GM19035 (cell line): ENCODE data around the gene PRM3.

ENCODE experiments used
- ATAC-seq: cut with Tn5 transposase; IDR thresholded peaks from one replicate; pipeline ENCODE4 v1.9.1; 2021; ENCODE audit not compliant: unreplicated experiment

Gene PRM3

DNA sequence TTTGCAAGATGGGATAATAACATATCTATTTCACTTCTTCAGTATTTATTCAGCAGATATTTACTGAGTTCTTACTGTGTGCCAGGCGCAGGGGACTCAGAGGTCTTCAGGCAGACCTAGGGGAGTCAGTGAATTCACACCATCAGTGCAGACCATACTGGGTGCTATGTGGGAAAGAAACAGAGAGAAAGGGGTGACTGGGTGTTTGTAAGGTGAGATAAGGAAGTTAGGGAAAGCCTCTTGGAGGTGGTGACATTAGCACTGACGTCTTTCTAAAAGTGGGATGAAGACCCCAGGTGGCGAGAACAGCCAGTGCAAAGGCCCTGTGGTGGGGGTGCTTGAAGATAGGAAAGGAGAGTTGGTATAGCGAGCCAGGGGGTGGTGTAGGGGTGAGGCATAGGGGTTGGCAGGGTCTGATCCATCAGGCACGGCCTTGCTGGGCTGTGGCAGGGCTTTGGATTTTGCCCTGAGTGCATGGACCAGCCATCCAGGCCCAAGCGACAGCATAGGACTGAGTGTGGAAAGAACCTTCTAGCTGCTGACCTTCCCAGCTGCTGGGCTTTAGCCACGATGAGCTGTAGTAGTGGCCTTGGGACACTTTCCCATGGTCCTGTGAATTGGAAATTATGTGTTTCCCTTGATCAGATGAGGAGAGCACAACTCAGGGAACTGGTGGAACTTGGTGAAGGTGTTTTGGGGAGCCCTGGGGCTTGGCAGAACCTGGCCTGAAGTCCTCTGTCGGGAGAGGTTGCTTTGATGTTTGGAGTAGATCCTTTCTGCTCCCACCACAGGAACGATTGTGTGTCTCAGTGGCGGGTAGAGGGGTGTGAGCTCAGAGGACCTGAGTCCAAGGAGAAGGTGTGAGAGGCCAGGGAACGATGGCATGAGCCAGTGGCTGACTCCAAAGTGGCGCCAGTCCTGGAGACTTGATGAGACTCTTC is 13.5 kb downstream of the PRM3 start:
- no peak for ATAC-seq

DNA sequence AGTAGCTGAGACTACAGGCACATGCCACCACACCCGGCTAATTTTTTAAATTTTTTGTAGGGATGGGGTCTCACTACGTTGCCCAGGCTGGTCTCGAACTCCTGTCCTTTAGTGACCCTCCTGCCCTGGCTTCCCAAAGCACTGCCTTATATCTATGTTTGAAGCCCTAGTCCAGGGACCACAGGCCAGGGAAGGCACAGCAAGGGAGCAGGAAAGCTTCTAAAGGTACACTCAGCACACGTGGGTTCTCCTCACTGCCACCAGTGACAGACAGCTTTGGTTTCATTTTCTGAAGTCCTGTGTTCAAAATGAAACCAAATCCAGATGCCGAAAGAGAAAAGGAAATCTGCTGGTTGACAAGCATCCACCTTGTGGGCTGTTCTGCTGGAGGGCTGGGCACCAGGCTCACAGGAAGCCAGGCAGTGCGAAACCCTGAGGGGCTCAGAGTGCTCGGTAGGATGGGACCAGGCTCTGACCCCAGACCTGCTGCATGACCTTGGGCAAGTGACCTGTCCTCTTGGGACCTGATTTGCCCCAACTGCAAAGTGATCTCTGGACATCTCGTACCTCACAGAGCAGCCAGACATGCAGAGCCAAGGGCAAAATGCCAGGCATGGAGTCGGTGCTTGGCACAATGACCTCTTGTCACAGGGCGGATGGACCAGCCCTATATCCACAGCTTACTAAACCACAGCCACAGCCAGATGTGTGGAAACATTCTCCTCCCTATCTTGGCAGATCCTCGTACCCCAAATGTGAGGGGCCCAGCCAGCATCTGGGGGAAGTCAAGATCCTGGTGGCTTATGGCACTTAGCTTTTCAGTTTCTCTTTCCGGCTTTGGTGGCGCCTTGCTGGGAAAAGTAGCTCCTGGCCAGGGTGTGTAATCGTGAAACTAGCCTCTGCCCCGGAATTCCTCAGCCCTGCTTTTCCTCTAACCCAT is 14.6 kb downstream of the PRM3 start:
- no peak for ATAC-seq

DNA sequence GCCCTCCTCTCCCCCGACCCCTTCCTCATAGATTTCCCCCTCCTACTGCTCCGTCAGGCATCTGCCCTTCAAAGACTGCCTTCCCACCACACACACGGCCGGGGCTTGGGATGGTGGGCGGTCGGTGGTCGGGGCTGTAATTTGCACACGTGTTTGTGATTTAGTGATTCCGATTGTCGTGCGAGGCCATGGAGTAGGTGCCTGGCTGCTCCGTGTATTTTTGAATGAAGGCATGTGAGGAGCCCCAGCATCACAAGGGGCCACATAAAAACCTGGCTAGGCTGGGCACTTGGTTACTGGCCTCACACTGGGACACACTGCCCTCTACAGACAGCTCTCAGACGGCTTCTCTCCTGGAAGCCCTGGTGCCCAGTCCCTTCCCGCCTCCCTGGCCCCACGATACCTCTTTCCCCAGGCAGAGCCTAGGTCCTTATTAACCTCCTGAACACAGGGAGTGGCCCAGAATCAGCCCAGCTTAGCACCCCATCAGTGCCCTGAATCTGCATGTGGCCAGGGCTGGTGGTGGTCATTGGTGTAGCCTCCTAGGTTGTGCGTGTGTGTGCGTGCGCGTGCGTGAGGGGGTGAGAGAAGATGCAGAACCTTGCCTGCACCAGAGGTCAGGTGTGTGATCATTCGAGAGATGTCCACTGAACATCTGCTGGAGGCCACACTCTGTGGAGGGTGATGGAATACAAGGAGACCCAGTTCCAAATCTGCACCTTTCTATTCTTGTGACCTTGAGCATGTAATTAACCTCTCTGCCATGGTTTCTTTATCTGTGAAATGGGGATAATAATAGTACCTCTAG is 16.1 kb downstream of the PRM3 start:
- ATAC-seq = no peak

DNA sequence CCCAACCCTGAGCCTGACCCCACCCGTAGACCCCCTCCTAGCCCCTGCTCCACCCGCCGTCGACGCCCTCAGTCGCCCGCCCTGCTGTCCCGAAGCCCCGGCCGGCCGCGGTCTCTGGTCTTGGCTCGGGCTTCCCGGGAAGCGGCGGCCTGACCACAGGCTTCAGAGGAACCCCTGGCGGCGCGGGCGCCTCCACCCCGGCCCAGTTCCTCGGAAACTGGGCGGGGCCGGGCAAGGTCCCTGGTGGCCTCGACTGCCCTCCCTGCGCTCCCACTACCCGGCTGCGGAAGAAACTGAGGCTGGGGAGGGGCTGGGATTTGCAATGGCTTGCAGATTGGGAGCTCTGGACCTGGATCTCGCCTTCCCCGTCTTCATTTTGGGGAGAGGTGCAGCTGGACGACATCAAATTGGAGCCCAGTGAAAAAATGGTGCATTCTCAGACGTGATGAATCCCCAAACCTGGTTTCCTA is 16.7 kb downstream of the PRM3 start:
- no peak for ATAC-seq

DNA sequence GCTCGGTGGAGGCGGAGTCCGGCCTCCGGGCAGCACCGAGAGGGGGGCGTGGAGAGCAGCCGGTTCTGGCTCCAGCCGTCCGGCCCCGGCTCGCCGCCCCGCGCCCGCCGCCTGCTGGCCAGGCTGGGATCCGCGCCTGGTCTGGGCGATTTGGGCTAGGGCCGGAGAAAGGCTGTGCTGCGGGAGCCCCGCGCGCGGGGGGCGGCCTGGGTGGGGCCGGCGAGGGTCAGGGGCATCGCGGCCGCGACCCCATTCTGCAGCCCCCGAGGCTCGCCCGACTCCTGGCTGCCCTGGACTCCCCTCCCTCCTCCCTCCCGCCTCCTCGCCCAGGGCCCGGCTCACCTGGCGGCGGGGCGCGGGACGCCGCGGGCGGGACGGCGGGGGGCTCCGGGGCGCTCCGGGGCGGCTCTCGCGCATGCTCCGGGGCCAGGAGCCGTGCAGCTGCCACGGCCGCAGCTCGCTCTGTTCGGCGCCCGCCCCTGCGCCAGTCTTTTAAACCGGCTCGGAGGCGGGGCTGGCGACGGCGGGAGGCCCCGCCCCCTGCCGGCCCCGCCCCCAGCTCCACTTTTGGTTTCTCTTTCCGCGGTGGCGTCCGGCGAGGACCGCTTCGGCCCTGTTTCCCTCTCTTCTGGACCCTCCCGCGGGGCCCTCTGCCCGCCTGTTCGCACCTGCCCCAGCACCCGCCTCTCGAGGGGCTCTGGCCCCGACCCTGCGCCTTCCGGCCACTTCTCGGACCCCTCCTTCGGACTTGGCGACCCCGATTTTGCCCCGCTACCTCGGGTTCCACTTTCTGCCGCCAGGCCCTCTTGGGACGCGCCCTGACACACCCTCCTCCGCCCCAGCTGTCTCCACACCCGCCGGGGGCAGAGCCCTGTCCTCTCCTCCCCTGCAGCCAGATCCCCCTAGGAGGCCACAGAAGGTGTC is 17.4 kb downstream of the PRM3 start, which contains the start of gene SOCS1:
Gene SOCS1 (minus strand): TSS at position 468 of the 924 bp plus-strand sequence. CDS start 726 bp downstream, outside the sequence.
- ATAC-seq = peak; percentile 63

DNA sequence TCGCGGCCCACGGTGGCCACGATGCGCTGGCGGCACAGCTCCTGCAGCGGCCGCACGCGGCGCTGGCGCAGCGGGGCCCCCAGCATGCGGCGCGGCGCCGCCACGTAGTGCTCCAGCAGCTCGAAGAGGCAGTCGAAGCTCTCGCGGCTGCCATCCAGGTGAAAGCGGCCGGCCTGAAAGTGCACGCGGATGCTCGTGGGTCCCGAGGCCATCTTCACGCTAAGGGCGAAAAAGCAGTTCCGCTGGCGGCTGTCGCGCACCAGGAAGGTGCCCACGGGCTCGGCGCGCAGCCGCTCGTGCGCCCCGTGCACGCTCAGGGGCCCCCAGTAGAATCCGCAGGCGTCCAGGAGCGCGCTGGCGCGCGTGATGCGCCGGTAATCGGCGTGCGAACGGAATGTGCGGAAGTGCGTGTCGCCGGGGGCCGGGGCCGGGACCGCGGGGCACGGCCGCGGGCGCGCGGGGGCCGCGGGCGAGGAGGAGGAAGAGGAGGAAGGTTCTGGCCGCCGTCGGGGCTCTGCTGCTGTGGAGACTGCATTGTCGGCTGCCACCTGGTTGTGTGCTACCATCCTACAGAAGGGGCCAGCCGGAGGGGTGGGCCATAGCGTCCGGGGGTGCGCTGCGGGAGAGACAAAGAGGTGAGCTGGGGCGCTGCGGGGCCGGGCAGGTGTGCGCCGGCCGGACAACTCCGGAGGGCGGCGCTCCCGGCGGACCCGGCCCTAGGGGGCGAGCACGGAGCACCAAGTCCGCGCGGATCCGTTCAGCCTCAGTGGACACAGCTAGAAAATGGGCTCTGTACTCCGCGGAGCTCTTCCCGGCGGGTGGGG is 18.3 kb downstream of the PRM3 start:
- peak; percentile 3 for ATAC-seq

DNA sequence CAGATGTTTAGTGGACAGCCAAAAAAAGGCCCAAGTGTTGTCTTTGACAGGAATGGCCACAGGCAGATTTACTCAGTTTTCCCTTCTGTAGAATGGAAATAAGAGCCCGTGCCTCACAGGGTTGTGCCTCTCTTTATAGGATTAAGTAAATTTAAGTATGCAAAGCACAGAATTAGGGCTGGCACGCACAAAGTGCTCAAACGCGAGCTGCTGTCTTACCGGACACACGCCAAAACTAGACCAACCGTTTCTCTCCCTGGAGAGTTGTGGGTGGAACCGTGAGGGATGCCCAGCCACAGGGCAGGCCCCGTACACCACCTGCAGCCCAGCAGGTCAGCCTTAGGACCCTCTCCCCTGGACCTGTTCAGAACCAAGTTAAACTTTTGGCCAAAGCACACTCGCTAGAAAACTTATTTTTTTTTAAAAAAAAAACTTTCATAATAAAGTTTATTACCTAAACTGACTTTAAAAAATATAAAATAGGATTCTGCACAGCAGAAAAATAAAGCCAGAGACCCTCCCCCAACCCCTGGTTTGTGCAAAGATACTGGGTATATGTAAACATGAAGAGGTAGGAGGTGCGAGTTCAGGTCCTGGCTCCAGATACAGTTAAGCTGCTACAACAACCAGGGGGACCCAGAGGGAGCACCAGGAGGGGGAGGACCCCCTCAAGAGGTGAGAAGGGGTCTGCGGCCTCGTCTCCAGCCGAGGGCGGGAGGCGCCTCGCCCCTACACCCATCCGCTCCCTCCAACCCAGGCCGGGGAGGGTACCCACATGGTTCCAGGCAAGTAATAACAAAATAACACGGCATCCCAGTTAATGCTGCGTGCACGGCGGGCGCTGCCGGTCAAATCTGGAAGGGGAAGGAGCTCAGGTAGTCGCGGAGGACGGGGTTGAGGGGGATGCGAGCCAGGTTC is 19.2 kb downstream of the PRM3 start:
- ATAC-seq = no peak

DNA sequence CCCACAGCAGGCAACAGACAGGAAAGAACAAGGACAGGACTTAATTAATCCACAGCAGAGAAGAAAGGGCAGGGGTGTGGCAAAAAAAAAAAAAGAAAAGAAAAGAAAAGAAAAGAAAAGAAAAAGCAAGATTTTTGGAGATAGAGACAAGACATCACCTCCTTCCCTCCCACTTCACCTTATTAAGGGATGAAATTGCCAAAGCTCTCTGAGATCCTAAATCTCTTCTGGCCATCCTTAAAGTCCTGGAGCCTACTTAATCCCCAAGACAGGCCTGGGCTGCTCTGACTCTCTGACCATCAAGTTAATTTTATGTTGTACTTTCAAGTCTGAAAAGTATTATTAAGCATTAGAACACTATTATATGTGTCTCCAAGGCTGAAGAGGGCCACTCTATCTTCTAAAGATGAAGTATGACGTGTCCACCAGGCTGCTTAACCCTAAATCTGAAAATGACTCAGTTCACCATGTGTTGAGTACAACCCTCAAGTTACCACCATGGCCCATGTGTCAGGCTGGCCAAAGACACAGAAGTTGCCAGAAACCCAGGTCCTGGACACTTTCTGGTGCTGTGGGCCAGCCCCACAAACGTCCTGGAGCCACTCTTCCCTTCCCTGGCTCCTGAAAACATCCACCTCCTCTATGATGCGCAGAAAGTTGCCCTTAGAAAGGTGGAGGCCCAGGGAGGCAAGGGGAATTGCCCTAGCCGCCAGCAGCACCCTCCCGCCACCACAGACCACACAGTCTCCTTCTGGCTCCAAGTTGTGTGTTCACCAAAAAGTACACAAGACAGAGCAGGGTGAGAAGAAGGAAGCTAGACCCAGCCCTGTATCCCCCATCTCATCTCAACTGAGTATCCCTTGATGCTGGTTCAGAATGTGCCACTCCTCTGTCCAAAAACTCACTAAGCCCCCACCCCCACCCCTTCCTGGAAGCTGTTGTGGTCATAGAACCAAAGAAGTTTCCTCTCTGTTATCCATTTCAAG is 20.1 kb downstream of the PRM3 start:
- no peak for ATAC-seq

DNA sequence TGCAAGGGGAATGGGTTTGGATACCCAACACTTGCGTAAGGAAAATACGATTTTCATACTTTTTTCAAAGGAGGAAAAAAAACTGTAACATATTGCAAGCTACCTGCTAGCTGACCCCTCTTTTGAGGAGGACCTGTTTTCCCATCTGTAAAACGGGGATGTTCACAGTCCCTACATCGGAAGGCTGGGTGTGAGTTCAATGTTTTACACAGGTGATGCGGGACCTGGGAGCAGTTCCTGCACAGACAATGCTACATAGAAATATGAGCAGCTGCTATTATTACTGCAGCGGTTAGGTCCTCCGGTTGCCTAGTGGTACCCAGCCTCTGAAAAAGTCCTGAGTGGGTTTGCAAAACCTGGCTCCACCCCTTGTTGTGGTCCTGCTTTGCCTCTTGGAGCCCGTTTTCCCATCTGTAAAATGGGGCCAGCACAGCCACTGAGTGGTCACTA is 20.9 kb downstream of the PRM3 start:
- ATAC-seq = no peak

DNA sequence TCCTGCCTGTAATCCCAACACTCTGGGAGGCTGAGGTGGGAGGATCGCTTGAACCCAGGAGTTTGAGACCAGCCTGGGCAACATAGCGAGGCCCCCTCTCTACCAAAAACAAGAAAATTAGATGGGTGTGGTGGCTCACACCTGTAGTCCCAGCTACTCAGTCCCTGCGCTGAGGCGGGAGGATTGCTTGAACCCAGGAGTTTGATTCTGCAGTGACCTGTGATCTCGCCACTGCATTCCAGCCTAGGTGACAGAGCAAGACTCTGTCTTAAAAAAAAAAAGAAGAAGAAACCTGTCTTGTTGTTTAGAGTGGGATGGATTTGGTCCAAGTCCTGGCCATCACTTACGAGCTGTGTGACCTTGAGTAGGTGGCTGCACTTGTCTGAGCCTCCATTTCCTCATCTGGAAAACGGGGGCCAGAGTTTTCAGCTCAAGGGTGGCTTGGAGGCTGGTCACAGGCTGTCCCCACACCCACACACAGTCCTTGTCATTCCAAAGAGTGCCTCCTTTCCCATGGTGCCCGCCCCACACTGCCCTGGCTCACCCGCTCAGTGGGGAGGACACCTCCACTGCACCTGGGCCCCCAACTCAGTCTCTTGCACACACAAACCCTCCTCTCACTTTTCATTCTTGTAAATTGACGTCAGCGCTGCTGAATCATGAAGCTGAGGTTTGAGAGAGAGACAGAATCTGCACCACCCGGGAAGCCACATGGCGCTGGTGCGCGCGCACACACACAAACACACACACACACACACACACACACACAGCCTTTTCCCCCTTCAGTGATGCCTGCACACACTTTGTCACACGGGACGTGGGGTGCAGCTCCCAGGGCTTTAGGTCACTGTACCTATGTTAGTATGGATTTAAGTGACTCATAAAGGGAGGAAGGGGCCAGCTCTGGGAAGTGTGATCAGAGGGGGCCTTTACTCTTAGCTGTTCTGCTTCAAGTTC is 21.6 kb downstream of the PRM3 start:
- ATAC-seq = no peak

DNA sequence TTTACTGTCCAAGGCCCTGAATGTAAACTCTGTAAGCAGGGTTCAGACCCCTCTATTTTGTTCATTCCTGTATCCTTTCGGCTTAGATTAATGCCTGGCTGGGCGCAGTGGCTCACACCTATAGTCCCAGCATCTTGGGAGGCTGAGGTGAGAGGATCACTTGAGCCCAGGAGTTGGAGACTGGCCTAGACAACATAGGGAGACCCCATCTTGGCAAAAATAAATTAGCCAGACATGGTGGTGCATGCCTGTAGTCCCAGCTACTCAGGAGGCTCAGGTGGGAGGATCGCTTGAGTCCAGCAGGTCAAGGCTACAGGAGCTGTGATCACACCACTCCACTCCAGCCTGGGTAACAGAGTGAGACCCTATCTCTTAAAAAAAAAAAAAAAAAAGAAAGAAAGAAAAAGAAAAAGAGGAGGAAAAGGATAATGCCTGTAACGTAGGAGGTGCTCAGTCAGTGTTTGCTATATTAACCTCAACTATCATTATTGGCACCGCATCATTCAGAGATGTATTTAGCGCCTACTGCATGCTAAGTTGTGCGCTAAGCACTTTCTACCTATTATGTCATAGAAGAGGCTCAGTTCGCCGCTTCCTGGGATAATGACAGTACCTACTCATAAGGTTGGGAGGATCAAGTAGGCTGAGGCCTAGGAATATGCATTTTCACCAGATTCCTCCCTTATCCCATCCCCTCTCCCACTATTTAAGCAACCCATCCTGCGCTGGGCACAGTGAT is 22.5 kb downstream of the PRM3 start:
- no peak for ATAC-seq

DNA sequence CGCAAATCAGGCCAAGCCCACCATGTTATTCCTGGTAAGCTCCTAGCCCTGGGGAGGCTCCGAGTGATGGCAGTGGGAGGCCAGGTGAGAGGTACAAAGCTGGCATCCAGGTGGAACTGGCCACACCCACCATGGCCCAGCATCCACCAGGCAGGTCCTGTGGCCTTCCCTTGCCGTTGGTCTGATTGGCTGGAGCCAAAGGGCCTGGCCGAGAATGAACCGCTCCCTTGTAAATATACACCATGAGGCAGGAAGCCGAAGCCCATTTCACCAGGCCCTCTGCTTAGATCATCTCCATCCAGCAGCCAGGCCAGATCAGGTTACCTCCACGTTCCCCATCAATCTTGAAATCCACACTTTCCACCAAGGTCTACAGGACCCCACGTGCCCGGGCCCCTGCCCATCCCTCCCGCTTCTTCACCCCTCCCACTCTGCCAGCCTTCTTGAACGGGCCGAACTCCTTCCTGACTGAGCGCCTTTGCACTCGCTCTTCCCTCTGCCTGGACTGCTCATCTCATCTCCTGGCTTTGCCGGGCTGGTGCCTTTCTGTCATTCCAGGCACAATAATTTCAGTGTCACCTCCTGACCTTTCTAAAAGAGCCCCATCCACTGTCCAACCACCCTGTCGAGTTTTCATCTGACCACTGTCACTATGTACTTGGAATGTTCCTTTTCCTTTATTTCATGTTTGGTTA is 23.2 kb downstream of the PRM3 start:
- no peak for ATAC-seq

DNA sequence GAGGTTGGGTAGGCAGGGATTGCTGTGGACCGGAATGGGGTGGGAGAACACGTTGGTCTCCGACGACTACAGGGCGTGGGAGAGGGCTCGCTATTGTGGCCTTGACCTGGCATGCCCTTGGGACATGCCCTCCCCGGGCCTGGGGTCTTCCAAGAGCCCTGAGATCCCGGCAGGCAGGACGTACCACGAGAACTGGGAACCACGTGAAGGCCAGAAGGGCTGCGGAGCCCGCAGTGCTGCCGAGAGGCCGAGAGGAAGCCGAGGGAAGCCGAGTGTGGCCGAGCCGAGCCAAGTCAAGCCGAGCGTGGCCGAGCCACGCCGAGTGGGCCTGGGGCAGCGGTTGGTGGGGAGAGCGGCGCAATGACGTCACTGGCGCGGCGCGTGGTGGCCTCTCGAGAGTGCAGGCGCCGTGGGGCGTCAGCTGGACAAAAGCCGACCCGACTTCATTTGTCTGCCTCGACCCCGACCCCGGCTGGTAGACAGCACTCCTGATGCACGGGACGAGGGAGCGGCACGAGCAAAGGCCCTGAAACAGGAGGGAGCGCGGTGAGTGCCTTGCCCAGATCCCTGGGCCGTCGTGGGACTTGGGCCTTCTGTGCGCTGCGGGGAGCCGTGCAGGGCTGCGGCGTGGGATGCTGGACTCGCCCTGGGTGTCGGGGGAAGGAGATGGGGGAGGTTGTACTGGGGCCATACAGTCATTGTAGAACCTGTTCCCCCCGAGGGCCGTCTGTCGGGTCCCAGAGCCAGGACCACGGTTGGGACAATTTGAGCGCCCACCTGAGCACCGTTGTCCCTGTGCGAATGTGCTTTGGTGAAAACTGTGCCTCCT is 24.0 kb downstream of the PRM3 start:
- no peak for ATAC-seq
